CD4-positive, alpha-beta T cell treated with Interleukin-15 for 4 hours (primary cell): Measurements from ENCODE around the gene MYMX.

Experiments used
- DNase-seq: peaks from one replicate; pipeline ENCODE4 v3.0.0-alpha.2; 2020; ENCODE audit warnings: low spot score

The MYMX gene

GRCh38 chr6:44264154-44265006 is 47.7 kb downstream of the MYMX start:
- DNase-seq = peak; percentile 46

DNA sequence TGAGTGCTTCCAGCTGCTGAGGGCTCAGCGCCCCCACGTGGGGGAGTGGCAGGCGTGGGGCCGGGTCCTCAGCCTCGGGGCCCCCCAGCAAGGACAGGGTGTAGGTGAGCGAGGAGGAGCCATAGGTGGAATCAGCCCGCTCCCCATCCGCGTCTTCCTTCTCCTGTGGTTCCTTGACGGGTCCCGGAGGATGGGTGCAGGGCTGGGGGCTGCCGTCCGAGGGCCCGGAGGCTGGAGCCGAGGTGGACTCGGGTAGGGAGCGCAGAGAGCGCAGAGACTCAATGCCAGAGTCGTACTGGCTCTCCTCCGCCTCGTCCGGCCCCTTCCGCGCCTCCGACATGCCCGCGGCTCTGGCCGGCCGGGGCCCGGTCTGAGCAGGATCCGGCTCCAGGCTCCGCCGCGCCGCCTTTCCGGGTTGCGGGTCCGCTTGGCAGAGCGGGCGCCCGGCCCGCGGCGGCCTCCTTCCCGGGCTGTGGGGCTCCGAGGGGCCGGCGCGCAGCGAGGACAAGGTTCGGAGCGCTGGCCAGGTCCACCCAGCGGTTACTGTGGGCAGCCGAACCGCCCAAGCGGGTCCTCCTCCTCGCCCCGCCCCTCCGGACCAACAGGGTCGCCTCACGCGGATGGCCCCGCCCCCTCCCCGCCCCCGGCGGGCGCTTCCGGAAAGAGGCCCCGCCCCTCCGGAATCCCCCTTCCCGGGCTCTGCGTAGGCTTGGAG is 48.4 kb downstream of the MYMX start, which contains the start of gene NFKBIE:
Gene NFKBIE, minus strand, starts transcription at position 545 of the 715 bp plus-strand sequence. Its CDS starts 205 bp downstream, at position 340.
- peak; percentile 95 for DNase-seq

DNA sequence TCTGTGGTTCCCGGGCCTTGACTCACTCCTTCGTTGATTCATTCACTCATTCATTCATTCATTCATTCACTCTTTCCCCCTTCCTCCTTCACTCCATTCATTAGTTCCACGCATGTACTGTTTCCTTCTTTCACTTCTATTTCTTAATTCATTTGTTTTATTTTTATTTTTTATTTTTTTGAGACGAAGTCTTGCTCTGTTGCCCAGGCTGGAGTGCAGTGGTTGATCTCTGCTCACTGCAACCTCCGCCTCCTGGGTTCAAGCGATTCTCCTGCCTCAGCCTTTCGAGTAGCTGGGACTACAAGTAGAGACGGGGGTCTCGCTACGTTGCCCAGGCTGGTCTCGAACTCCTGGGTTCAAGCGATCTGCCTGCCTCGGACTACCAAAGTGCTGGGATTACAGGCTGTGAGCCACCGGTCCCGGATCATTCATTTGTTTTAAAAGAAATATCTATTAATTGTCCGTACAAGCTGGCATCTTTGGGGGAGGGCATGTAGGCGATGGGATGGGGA is 49.1 kb downstream of the MYMX start:
- no peak for DNase-seq

DNA sequence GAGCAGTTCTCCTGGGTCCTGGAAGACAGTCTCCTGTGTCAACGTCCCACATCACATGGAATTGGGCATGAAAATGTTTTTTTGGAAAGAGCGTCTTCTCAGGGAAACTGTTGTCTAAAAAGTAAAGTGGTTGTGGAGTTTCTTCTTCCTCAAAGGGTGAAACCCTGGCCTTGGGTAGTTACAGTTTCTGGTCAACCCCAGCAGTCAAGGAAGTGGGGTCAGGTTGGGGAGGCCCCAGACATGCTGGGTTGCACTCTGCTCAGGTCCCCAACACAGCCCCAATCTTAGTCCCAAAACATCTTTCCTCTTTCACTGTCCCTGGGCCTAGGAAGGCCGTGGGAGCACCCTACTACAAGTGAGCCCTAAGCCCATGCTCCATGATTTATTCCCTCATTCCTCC is 49.6 kb downstream of the MYMX start:
- DNase-seq = no peak

DNA sequence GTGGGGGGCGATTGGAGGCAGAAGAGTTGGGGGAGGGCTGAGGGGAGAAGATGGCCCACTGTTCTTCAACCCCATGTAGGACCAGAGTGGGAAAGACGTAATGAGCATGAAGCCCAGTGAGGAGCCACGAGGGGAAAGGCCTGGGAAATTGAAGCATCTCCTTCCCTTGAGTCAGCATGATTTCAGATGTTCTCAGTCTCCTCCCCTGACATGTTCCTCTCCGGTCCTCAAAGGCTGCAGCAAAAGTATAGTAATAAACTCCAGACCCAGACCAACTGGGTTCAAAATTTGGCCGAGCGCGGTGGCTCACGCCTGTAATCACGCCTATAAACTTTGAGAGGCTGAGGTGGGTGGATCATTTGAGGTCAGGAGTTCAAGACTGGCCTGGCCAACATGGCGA is 50.5 kb downstream of the MYMX start:
- DNase-seq = no peak
